ENCODE results near the gene RNF212B.

RNF212B gene

GRCh38 chr14:23321572-23322547 is 84.1 kb downstream of the RNF212B start:
- peak; percentile 51 for DNase-seq

Measured in CD4-positive, alpha-beta T cell treated with Interleukin-6 for 4 hours (primary cell).